AG08395 (cell line): ENCODE measurements around the gene OTOP2.

ENCODE experiments used
- DNase-seq: peaks from one replicate; pipeline ENCODE4 v3.0.0; 2012; ENCODE audit warnings: mixed read lengths, low spot score

The OTOP2 gene

GRCh38 chr17:74925242-74925641 lies 1.2 kb downstream of the OTOP2 start:
- DNase-seq: no peak

GRCh38 chr17:74928786-74929185 lies 4.7 kb downstream of the OTOP2 start:
- no peak for DNase-seq

DNA sequence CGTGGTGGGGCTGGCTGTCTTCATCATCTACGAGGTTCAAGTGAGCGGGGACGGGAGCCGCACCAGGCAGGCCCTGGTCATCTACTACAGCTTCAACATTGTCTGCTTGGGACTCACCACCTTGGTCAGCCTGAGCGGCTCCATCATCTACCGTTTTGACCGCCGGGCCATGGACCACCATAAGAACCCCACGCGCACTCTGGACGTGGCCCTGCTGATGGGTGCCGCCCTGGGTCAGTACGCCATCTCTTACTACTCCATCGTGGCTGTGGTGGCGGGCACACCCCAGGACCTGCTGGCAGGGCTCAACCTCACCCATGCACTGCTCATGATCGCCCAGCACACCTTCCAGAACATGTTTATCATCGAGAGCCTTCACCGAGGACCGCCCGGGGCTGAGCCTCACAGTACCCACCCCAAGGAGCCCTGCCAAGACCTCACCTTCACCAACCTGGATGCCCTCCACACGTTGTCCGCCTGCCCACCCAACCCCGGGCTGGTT lies 6.5 kb downstream of the OTOP2 start:
- no peak for DNase-seq

GRCh38 chr17:74935048-74935447 lies 11.0 kb downstream of the OTOP2 start:
- DNase-seq: no peak

- no peak for DNase-seq
Measured at GRCh38 chr17:74935585-74936469, 11.8 kb downstream of the OTOP2 start, which contains the start of gene OTOP3. OTOP3 (plus strand) TSS chr17:74935898; CDS start chr17:74935922, 24 bp downstream.

GRCh38 chr17:74936470-74936799 lies 12.4 kb downstream of the OTOP2 start:
- no peak for DNase-seq

DNA sequence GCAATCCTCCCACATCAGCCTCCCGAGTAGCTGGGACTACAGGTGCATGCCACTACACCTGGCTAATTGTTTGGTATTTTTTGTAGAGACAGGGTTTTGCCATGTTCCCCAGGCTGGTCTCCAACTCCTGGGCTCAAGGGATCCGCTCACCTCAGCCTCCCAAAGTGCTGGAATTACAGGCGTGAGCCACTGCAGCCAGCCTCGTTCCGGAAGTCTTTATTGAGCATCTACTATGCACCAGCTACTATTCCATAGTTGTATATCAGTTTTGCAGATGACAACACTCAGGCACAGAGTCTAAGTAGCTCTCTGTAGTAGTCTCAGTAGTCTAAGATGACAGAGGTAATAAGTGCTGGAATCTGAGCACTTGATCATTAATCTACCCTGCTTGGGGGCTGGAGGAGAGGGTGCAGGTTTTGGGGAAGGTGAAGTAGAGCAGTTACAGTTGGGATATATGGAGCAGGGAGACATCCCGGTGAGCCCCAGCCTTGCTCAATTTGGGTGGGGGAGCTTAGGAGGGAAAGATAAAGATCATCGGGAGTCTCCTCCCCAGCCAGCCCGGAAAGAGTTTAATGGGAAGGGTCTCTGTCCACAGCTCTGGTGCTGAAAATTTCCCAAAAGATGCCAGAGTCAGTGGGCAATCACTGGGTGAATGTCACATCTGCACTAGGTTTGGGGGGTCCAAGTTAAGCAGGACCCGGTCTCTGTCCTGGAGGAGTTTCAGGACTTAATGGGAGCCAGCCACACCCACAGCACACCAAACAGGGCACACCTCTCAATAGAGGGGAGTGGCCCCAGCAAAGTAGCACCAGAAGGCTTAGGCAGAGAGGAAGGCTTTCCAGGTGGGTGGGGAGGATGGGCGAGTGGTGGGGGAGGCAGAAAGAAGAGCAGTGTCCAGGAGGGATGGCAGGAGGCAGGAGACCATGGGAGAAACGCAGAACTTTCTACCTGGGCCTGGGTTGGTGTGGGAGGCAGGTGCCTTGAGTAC lies 13.3 kb downstream of the OTOP2 start:
- no peak for DNase-seq

DNA sequence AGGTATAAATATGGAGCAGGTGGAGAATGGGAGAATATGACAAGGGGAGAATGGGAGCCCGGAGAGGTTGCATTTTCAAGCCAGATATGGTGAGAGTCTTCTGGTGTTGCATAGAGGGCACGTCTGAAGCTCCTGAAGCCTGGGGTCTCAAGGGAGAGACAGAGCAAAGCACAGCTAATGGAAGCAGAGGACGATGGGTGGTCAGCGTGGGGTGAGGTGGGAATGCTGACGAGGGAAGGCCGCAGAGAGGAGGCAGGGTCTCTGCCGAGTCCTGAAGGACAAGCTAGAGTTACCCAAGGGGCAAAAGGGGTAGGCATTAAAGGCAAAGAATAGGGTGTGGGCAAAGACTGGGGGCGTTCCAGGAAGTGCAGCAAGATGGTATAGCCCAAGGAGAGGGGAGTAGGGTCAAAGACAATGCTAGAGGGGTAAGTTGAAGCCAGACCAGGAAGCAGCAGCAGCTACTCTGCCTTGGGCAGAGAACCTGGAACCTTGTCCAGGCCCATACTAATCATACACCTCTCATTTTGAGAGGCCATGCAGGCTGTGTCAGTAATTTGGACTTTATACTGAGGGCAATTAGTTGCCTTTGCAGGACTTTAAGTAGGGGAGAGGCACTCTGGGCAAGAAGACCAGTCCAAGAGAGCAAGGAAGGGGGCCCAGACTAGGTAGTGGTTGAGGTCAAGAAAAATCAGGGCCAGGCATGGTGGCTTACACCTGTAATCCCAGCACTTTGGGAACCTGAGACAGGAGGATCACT lies 14.3 kb downstream of the OTOP2 start:
- DNase-seq: no peak

GRCh38 chr17:74939534-74939933 lies 15.5 kb downstream of the OTOP2 start:
- no peak for DNase-seq

- no peak for DNase-seq
Measured at GRCh38 chr17:74941128-74941725, 17.2 kb downstream of the OTOP2 start.

DNA sequence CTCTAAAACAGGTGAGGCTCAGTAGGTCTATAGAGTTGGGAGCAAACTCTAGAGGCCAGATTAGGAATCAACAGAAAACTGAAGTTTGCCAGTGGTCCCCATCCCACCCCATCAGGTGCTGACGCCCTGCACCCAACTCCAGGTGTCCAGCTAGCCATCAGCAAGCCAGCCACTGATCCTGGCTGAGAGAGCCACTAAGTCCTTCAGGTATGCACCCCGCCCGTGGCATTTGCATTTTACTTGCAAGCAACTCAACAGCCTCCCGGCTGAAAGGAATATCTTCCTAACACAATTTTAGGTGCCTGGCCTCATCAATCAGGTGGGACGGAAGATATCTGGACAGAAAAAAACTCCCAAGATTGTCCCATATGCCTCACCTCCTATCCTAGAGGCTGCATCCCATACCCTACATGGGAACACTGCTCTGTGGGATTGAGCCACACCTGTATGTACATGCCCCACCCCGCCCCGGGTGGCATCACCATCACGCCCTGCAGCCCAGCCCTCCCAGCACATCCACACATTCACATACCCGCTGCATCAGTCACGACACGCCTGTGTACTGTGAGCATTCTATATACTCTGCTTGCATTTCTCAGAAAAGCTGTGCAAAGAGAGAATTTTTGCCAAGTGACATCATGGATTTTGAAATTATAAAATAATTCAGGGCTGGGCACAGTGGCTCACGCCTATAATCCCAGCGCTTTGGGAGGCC lies 19.9 kb downstream of the OTOP2 start:
- no peak for DNase-seq

- no peak for DNase-seq
Measured at GRCh38 chr17:74945543-74945942, 21.5 kb downstream of the OTOP2 start.

DNA sequence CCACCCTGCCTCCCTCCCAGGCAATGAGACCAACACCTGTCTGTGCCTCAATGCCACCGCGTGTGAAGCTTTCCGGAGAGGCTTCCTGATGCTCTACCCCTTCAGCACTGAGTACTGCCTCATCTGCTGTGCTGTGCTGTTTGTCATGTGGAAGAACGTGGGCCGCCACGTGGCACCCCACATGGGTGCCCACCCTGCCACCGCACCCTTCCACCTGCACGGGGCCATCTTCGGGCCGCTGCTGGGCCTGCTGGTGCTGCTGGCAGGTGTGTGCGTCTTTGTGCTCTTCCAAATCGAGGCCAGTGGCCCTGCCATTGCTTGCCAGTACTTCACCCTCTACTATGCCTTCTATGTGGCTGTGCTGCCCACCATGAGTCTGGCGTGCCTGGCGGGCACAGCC lies 22.6 kb downstream of the OTOP2 start:
- no peak for DNase-seq

DNA sequence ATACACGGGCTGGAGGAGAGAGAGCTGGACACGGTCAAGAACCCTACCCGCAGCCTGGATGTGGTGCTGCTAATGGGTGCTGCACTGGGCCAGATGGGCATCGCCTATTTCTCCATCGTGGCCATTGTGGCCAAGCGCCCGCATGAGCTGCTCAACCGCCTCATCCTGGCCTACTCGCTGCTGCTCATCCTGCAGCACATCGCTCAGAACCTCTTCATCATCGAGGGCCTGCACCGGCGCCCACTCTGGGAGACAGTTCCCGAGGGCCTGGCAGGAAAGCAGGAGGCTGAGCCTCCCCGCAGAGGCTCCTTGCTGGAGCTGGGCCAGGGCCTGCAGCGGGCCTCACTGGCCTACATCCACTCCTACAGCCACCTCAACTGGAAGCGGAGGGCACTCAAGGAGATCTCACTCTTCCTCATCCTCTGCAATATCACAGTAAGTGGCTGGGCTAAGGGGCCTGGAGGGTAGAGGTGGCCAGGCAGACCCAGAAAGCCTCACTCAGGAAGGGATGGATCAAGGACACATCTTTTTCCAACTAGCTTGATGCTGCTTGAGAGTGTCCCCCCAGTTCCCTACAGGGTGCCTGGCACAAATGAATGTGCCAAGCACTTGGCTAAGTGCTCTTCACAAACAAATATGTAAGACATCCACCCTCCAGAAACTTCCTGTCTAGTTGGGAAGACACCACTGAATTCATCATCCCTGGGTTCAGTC lies 23.1 kb downstream of the OTOP2 start:
- no peak for DNase-seq

DNA sequence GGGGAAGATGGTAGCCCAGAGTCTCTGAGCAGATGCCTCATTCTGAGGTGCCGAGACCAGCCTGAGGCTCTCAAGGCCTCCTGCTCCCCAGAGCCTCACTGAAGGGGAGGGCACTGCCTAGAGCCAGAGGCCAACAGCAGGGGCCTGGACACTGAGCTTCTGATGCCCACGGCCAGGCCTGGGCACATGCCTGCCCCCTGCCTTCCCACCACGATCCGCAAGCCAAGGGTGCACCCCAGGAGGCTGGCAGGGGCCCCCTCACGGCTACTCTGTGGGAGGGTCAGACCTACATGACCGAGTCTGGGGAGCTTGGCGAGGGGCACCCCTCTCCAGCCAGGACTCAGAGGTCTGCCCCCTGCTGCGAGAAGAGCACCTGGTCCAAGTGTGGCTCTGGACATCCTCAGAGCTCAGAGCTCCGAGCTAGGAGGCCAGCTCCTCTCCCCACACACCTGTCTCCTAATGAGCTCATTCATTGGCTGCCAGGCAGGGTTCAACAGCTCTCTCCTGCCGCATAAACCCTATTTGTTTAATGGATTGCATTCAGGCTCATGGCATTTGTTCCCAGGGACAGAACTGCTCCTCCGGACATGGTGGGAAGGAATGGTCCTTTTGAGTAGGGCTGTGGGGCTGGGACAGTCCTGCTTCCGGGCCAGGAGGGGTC lies 25.5 kb downstream of the OTOP2 start:
- no peak for DNase-seq

GRCh38 chr17:74950207-74950606 lies 26.1 kb downstream of the OTOP2 start:
- DNase-seq: no peak

DNA sequence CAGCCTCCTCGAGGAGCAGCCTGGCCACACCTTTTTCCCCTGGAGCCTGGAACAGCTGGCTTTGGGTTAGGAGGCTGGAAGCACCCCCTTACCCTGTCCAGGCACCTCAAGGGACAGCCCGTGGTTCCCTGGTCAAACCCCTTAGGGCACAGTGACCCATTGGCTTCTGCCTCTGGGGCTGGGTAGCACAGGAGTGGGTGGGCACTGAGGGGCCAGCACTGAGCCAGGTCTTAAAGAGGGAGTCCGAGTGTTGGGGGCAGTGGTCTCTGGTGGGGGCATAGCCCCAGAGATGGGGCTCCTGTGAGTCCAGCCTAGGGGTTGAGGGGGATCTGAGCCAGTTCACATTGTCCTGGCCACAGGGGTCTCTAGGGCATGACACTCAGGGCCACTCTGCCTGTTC lies 27.0 kb downstream of the OTOP2 start:
- DNase-seq: no peak

GRCh38 chr17:74951680-74952421 lies 27.8 kb downstream of the OTOP2 start:
- DNase-seq: no peak
